ENCODE data around the gene PRKAR1B.

The PRKAR1B gene

DNA sequence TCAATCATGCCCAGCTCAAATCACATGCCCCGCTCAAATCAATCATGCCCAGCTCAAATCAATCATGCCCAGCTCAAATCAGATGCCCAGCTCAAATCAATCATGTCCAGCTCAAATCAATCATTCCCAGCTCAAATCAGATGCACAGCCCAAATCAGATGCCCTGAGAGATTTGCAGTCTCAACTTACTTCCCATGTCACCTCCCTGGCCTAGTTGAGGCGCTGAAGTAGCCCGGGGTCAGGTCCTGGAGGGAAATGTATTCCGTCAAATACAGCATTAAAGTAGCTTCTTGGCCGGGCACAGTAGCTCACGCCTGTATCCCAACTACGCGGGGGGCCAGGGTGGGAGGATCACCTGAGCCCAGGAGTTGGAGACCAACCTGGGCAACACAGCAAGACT, 15.7 kb upstream of the PRKAR1B start:
- no peak overlapping the region for H3K27ac ChIP-seq
- TF ChIP-seq ZFX (IDR thresholded peaks at IDR 0.05), result no peak
- TF ChIP-seq, protein P1, sequence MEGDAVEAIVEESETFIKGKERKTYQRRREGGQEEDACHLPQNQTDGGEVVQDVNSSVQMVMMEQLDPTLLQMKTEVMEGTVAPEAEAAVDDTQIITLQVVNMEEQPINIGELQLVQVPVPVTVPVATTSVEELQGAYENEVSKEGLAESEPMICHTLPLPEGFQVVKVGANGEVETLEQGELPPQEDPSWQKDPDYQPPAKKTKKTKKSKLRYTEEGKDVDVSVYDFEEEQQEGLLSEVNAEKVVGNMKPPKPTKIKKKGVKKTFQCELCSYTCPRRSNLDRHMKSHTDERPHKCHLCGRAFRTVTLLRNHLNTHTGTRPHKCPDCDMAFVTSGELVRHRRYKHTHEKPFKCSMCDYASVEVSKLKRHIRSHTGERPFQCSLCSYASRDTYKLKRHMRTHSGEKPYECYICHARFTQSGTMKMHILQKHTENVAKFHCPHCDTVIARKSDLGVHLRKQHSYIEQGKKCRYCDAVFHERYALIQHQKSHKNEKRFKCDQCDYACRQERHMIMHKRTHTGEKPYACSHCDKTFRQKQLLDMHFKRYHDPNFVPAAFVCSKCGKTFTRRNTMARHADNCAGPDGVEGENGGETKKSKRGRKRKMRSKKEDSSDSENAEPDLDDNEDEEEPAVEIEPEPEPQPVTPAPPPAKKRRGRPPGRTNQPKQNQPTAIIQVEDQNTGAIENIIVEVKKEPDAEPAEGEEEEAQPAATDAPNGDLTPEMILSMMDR (conservative IDR thresholded peaks at IDR 0.05), result no peak

DNA sequence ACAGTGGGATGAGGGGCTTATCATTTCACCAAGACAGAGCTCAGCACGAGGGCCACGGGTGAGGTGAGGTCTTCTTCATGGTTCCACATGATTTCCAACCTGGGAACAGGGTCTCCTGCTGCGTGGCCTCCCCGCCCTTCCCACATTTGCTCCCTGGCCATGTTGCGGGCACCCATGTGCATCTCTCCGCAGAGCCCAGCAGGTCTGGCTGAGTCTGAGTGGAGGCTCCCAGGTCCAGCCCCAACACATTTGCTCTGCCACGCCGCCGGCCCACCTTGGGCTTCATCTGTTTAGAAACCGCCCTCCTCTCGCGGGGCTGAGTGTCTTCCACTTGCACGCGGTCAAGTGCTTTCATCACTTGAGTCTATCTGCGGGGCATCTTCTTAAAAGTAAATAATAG, 14.8 kb upstream of the PRKAR1B start:
- TF ChIP-seq, protein P1 (conservative IDR thresholded peaks at IDR 0.05), result no peak
- no peak for TF ChIP-seq ZFX (IDR thresholded peaks at IDR 0.05)
- no peak overlapping the region for H3K27ac ChIP-seq

DNA sequence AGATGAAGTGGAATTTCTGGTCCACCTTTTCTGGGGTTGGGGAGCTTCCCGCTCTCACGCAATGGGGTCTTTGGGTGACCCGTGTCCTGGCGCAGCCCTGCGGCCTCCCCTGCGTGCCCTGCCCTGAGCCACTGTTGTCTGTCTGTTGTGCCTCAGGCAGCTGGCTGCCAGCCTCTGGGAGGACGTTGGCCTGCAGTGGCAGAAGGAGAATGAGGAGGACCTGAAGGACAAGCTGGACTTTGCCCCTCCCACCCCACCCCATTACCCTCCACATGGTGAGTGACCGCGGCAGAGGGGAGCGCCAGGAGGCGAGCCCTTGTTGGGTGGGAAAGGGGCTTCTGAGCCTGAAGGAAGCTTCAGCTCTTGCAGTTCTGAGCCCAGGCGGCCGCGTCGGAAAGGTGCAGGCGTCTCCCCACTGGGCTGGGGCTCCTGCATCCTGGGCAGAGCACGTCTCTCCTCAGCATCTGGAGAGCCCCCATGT, 14.2 kb upstream of the PRKAR1B start:
- H3K27ac ChIP-seq, result no peak overlapping the region
- TF ChIP-seq, protein P1 (conservative IDR thresholded peaks at IDR 0.05), result no peak
- TF ChIP-seq ZFX (IDR thresholded peaks at IDR 0.05), result no peak

DNA sequence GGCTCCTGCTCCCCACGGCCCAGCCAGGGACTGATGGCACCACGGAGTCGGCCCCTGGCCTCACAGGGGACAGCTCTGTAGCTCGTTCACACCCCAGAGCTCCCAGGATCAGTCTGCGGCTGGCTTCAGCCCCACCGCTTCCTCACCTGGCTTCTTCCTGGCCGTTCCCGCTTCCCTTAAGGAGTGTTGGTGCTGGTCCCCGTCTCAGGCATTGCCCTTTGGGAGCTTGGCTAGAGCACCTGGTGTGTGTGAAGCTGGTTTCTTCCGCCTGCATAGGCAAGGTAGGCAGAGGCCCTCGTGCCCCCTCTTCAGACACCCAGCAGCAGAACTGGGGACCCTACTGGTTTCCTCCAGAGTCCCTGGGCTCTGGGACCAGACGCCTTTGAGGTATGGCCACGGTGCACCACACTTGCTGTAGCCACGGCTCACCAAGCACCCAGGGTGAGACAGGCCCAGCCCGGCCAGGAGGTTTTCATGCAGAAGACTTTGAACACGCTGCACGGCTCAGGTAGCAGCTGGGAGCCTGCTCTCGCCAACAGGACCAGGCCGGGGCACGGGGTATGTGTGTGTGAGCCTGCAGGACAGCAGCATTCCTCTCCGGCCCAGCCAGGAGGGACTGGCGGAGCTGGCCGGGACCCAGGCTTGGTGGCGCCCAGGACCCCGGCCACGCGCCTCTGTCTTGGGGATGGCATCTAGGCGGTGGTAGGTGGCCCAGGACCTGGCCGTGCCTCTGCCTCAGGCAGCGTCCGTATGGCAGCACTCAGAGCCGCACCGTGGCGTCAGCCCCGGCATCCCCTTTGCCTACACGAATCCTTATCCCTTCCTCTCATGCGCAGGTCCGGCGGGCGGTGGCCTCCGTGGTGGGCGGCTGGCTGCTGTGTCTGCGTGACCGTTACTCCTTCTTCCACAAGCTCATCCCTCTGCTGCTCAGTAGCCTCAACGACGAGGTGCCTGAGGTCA, 13.2 kb upstream of the PRKAR1B start:
- TF ChIP-seq, protein P1 (conservative IDR thresholded peaks at IDR 0.05), result no peak
- TF ChIP-seq ZFX (IDR thresholded peaks at IDR 0.05), result no peak
- H3K27ac ChIP-seq, result no peak overlapping the region

DNA sequence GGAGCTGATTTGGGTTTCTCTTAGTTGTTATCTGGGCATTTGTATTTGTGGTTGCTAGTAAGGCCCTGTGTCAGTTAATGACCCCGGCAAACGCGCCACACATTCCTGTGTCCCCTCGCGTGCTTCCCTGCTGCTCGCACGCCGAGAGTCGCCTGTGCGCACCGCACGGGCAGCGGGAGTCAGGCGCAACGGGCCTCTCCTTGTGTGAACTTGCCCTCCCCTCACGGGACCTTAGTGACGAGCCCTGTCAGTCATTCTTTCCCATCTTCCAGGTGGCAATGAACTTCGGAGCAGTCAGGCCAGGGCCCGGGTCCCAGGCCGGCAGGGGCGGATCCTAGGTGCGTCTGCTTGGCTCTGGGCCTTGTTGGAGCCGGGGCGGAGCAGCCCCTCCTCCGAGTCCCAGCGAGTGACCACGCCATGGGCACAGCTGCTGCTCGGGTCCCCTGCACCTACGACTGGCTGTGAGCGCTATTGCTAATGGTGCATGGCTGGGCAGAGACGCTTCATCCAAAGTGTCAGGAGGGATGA, 12.4 kb upstream of the PRKAR1B start:
- TF ChIP-seq, protein P1 (conservative IDR thresholded peaks at IDR 0.05), result no peak
- TF ChIP-seq ZFX (IDR thresholded peaks at IDR 0.05), result no peak
- no peak overlapping the region for H3K27ac ChIP-seq

DNA sequence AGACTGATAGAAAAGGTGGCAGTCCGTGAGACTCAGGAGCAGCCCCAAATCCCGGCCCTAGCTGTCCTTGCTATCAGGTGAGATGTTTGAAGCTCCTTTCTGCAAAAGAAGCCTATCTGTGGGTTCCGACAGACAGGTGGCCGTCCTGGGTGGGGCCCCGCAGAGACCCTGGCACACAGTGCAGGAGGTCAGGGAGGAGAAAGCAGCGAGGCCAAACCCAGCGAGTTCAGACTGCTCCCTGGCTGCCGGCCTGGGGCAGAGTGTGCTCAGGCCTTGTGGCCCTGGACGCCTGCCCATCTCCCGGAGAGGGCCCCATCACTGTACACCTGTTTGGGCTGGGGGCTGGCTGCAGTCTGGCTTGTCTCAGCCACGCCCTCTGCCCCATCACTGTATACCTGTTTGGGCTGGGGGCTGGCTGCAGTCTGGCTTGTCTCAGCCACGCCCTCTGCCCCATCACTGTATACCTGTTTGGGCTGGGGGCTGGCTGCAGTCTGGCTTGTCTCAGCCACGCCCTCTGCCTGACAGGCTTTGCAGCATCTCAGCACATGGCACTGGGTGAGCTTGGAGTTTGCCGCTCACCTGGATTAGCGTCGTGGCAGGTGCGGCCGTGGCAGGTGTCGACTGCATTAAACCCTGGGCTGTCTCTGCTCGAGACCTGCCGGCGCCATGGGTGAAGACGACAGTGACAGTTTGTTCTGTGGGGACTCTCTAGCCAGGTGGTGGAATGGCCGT, 11.8 kb upstream of the PRKAR1B start:
- TF ChIP-seq ZFX (IDR thresholded peaks at IDR 0.05), result no peak
- TF ChIP-seq, protein P1 (conservative IDR thresholded peaks at IDR 0.05), result no peak
- H3K27ac ChIP-seq, result no peak overlapping the region

Data from C4-2B (cell line).